ENCODE measurements around the gene SELENOW.
"Not testable (repeated sequence)": the region's sequence is repeated elsewhere in the genome, so short reads cannot be mapped to it uniquely, and the experiment has no call there.

Gene SELENOW

DNA sequence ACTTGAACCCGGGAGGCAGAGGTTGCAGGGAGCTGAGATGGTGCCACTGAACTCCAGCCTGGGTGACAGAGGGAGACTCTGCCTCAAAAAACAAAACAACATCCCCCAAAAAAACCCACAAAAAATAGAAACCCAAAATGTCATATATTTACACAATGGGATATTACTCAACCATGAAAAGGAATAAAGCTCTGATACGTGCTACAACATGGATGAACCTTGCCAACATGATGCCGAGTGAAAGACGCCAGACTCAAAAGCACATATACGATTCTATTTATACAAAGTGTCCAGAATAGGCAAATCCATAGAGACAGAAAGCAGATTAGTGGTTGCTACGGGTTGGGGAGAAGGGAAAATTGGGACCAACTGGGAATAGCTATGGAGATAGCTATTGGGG, 27.9 kb downstream of the SELENOW start:
- no peaks in the 10 kb centered on the region for H3K36me3 ChIP-seq (ENCODE audit: control insufficient read depth, insufficient read depth, low read length, severe bottlenecking)
- no peak overlapping the region for H3K9ac ChIP-seq (ENCODE audit: low read length)
- peaks cover 14% of the 10 kb centered on the region for H3K27me3 ChIP-seq (replicated peaks; ENCODE audit: control insufficient read depth, insufficient read depth, low read length)
- no peaks in the 10 kb centered on the region for H3K4me1 ChIP-seq (ENCODE audit: control insufficient read depth, insufficient read depth, low read length)
- no peak overlapping the region for H3K4me3 ChIP-seq (ENCODE audit: low read length)
- peaks cover 3% of the 10 kb centered on the region for H3K9me3 ChIP-seq (ENCODE audit: control insufficient read depth, low read length)
- DNase-seq (ENCODE audit: low read depth), result no peak

DNA sequence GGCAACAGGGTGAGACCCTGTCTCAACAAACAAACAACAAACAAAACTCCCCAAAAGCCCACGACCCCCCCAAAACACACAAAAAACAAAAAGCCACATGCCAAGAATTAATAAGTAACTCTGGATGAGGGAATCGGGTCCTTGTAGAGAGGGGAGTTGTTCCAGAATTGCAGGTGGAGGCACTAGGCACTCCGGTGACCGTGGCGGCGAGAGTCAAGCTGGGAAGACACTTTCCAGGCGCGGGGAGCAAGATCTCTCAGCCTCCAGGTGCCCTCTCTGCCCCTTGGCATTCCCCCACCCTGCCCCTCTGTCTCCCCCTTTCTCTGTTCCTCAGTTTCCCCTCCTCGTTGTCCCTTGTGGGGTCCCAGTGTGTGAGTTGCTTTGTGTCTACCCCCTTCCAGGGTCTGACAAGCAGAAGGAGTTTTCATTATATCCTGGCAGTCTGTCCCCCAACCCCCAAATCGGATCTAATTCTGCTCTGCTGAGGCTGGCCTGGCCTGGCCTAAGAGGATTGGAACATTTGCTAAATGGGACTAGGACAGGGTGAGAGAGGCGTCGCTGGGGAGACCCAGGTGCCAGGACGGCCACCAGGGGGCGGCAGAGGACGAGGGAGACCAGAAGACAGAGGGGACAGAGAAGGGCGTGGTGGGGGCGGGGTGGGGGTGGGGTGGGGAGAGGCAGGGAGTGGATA, 34.9 kb downstream of the SELENOW start:
- no peaks in the 10 kb centered on the region for H3K4me1 ChIP-seq (ENCODE audit: control insufficient read depth, insufficient read depth, low read length)
- H3K9ac ChIP-seq (ENCODE audit: low read length), result no peak overlapping the region
- peaks cover 15% of the 10 kb centered on the region for H3K27me3 ChIP-seq (replicated peaks; ENCODE audit: control insufficient read depth, insufficient read depth, low read length)
- no peaks in the 10 kb centered on the region for H3K9me3 ChIP-seq (ENCODE audit: control insufficient read depth, low read length)
- DNase-seq (ENCODE audit: low read depth), result peak; percentile 75
- H3K4me3 ChIP-seq (ENCODE audit: low read length), result no peak overlapping the region
- H3K36me3 ChIP-seq (ENCODE audit: control insufficient read depth, insufficient read depth, low read length, severe bottlenecking), result no peaks in the 10 kb centered on the region

DNA sequence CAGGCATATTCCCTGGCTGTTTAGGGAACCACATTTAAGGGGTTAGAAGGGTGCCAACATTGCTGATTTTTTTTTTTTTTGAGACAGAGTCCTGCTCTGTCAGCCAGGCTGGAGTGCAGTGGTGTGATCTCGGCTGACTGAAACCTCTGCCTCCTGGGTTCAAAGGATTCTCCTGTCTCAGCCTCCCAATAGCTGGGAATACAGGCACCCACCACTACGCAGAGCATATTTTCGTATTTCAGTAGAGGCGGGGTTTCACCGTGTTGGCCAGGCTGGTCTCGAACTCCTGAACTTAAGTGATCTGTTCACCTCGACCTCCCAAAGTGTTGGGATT, 35.5 kb downstream of the SELENOW start:
- no peaks in the 10 kb centered on the region for H3K36me3 ChIP-seq (ENCODE audit: control insufficient read depth, insufficient read depth, low read length, severe bottlenecking)

DNA sequence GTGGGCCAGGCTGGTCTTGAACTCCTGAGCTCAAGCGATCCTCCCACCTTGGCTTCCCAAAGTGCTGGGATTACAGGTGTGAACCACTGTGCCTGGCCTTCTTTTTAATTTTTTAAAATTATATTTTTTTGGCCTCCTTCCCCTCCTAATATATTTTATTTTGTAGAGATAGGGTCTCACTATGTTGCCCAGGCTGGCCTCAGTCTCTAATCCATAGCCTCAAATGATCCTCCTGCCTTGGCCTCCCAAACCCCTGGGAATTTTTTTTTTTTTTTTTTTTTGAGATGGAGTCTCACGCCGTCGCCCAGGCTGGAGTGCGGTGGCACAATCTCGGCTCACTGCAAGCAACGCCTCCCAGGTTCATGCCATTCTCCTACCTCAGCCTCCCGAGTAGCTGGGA, 37.8 kb downstream of the SELENOW start:
- not testable (repeated sequence) for H3K36me3 ChIP-seq (ENCODE audit: control insufficient read depth, insufficient read depth, low read length, severe bottlenecking)

More for the DNA sequence above, 35.5 kb downstream of the SELENOW start:
- H3K9ac ChIP-seq (ENCODE audit: low read length), result no peak overlapping the region
- no peak overlapping the region for H3K4me3 ChIP-seq (ENCODE audit: low read length)
- no peak for DNase-seq (ENCODE audit: low read depth)
- H3K4me1 ChIP-seq (ENCODE audit: control insufficient read depth, insufficient read depth, low read length), result no peaks in the 10 kb centered on the region
- H3K9me3 ChIP-seq (ENCODE audit: control insufficient read depth, low read length), result no peaks in the 10 kb centered on the region
- H3K27me3 ChIP-seq (replicated peaks; ENCODE audit: control insufficient read depth, insufficient read depth, low read length), result peaks cover 16% of the 10 kb centered on the region

DNA sequence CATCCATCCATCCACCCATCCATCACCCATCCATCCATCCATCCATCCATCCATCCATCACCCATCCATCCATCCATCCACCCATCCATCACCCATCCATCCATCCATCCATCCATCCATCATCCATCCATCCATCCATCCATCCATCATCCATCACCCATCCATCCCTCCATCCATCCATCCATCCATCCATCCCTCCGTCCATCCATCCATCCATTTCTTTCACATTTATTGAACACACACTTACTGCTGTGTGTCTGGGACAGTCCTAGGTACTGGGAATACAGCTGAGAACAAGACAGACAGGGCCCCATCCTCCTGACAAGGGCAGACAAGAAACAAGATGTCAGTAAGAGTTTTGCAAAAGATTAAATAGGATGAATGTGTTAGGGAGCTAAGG, 39.7 kb downstream of the SELENOW start:
- H3K9ac ChIP-seq (ENCODE audit: low read length); H3K4me3 ChIP-seq (ENCODE audit: low read length); DNase-seq (ENCODE audit: low read depth); H3K9me3 ChIP-seq (ENCODE audit: control insufficient read depth, low read length); H3K36me3 ChIP-seq (ENCODE audit: control insufficient read depth, insufficient read depth, low read length, severe bottlenecking); H3K4me1 ChIP-seq (ENCODE audit: control insufficient read depth, insufficient read depth, low read length): not testable (repeated sequence)
- peaks cover 45% of the 10 kb centered on the region for H3K27me3 ChIP-seq (replicated peaks; ENCODE audit: control insufficient read depth, insufficient read depth, low read length)

More for the DNA sequence above, 37.8 kb downstream of the SELENOW start:
- H3K27me3 ChIP-seq (replicated peaks; ENCODE audit: control insufficient read depth, insufficient read depth, low read length), result peaks cover 35% of the 10 kb centered on the region
- H3K9me3 ChIP-seq (ENCODE audit: control insufficient read depth, low read length); H3K4me1 ChIP-seq (ENCODE audit: control insufficient read depth, insufficient read depth, low read length); H3K4me3 ChIP-seq (ENCODE audit: low read length); H3K9ac ChIP-seq (ENCODE audit: low read length); DNase-seq (ENCODE audit: low read depth): not testable (repeated sequence)

DNA sequence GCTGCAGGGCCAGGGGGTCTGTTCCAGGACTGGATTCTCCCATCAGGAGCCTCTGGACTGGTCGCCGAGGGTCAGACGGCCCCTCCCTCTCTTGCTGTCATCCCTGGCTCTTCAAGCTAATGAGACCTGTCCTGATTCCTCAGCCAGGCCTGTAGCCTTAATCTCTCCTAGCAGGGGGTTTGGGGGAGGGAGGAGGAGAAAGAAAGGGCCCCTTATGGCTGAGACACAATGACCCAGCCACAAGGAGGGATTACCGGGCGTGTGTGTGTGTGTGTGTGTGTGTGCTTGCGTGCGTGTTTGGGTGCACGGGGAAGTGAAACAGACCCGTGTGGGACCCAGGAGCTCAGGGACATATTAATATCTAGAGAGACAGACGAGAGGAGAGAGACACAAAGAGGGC, 41.4 kb downstream of the SELENOW start:
- H3K4me3 ChIP-seq (ENCODE audit: low read length), result no peak overlapping the region
- no peak overlapping the region for H3K9ac ChIP-seq (ENCODE audit: low read length)
- peaks cover 42% of the 10 kb centered on the region for H3K27me3 ChIP-seq (replicated peaks; ENCODE audit: control insufficient read depth, insufficient read depth, low read length)
- no peaks in the 10 kb centered on the region for H3K4me1 ChIP-seq (ENCODE audit: control insufficient read depth, insufficient read depth, low read length)
- H3K9me3 ChIP-seq (ENCODE audit: control insufficient read depth, low read length), result no peaks in the 10 kb centered on the region
- H3K36me3 ChIP-seq (ENCODE audit: control insufficient read depth, insufficient read depth, low read length, severe bottlenecking), result no peaks in the 10 kb centered on the region
- no peak for DNase-seq (ENCODE audit: low read depth)

DNA sequence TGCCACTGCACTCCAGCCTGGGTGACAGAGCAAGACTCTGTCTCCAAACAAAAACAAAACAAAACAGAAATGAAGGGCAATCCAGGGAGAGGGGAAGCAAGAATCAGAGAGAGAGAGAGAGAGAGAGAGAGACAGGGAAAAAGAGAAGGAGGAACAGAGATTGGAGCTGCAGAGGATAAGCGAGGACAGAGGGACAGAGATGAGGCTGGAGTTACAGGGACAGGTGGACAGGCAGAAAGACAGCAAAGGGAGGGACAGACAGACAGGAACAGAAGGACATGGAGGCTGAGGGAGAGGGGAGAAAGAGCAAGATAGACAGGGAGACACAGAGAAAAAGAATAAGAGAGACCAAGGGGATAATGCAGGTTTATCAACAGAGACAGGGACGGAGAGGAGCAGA, 41.9 kb downstream of the SELENOW start:
- no peaks in the 10 kb centered on the region for H3K36me3 ChIP-seq (ENCODE audit: control insufficient read depth, insufficient read depth, low read length, severe bottlenecking)
- H3K4me3 ChIP-seq (ENCODE audit: low read length), result no peak overlapping the region
- DNase-seq (ENCODE audit: low read depth), result no peak
- H3K9ac ChIP-seq (ENCODE audit: low read length), result no peak overlapping the region
- H3K4me1 ChIP-seq (ENCODE audit: control insufficient read depth, insufficient read depth, low read length), result no peaks in the 10 kb centered on the region
- H3K9me3 ChIP-seq (ENCODE audit: control insufficient read depth, low read length), result no peaks in the 10 kb centered on the region
- peaks cover 42% of the 10 kb centered on the region for H3K27me3 ChIP-seq (replicated peaks; ENCODE audit: control insufficient read depth, insufficient read depth, low read length)

DNA sequence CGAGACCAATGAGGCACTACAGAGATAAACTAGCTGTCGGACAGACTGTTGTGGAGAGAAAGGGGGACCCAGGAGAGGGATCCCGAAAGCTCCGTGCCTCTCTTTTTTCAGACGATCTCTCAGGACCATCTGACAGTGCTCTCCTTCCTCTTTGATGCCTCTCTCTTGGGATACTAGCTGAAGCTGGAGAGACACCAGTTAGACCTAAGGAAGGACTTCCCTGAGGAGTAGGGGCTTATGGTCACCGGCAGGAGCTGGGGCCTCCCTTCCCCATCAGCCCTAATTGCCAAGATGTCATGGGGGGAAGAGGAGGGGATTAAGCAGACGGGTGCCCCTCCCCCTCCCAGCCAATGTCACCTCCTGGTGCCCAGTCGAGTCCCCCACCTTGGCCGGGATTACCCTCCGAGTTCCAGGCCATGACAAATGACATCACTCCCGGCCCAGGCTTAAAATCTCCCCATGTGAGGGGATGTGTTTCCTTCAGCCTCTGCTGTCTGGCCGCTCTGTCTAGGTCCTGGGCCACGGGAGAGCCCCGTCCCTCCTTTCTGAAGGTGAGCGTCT, 43.0 kb downstream of the SELENOW start, which contains the start of gene CRX:
Gene CRX, plus strand, starts transcription at position 478 of the 561 bp plus-strand sequence. CDS start 12,507 bp downstream, outside the sequence.
- H3K36me3 ChIP-seq (ENCODE audit: control insufficient read depth, insufficient read depth, low read length, severe bottlenecking), result no peaks in the 10 kb centered on the region
- peaks cover 1% of the 10 kb centered on the region for H3K9me3 ChIP-seq (ENCODE audit: control insufficient read depth, low read length)
- H3K4me1 ChIP-seq (ENCODE audit: control insufficient read depth, insufficient read depth, low read length), result no peaks in the 10 kb centered on the region
- no peak for DNase-seq (ENCODE audit: low read depth)
- H3K4me3 ChIP-seq (ENCODE audit: low read length), result no peak within 1 kb of the TSS
- peaks cover 42% of the 10 kb centered on the region for H3K27me3 ChIP-seq (replicated peaks; ENCODE audit: control insufficient read depth, insufficient read depth, low read length)
- H3K9ac ChIP-seq (ENCODE audit: low read length), result no peak within 1 kb of the TSS

DNA sequence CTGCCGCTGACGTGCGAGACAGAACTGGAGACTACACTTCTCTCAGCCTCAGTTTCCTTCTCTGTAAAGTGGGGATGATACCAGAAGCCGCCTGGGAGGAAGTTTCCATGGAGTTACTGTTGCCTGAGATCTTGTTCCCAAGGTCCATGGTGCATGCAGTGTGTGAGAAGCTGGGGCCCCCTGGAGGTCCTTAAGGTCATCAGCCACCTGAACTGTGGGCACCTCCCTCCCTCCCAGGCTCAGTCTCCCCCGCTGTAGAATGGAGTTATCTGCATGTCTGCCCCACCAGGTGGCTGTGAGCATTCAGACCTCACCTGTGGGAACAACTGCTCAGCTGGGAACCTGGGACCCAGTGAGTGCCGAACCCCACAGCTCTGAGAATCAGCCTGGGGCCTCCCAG, 45.9 kb downstream of the SELENOW start:
- no peak overlapping the region for H3K9ac ChIP-seq (ENCODE audit: low read length)
- DNase-seq (ENCODE audit: low read depth), result no peak
- H3K4me1 ChIP-seq (ENCODE audit: control insufficient read depth, insufficient read depth, low read length), result no peaks in the 10 kb centered on the region
- peaks cover 41% of the 10 kb centered on the region for H3K27me3 ChIP-seq (replicated peaks; ENCODE audit: control insufficient read depth, insufficient read depth, low read length)
- no peaks in the 10 kb centered on the region for H3K36me3 ChIP-seq (ENCODE audit: control insufficient read depth, insufficient read depth, low read length, severe bottlenecking)
- no peak overlapping the region for H3K4me3 ChIP-seq (ENCODE audit: low read length)
- H3K9me3 ChIP-seq (ENCODE audit: control insufficient read depth, low read length), result peaks cover 8% of the 10 kb centered on the region

DNA sequence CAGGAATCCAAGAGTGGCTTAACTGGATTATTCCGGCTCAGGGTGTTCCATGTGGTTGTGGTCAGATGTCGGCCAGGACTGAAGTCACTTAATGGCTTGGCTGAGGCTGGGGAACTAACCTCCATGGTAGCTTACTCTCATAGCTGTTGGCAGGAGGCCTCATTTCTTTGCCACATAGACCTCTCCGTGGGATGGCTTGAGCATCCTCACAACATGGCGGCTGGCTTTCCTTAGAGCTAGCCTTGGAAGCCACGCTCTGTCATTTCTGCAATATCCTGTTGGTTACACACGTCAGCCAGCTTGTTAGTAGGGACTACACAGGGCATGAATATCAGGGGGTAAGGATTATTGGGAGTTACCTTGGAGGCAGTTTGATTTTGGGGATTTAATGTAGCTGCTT, 48.3 kb downstream of the SELENOW start:
- peaks cover 19% of the 10 kb centered on the region for H3K27me3 ChIP-seq (replicated peaks; ENCODE audit: control insufficient read depth, insufficient read depth, low read length)
- H3K36me3 ChIP-seq (ENCODE audit: control insufficient read depth, insufficient read depth, low read length, severe bottlenecking), result no peaks in the 10 kb centered on the region
- H3K4me3 ChIP-seq (ENCODE audit: low read length), result no peak overlapping the region
- H3K9ac ChIP-seq (ENCODE audit: low read length), result no peak overlapping the region
- no peaks in the 10 kb centered on the region for H3K4me1 ChIP-seq (ENCODE audit: control insufficient read depth, insufficient read depth, low read length)
- peaks cover 8% of the 10 kb centered on the region for H3K9me3 ChIP-seq (ENCODE audit: control insufficient read depth, low read length)
- no peak for DNase-seq (ENCODE audit: low read depth)

DNA sequence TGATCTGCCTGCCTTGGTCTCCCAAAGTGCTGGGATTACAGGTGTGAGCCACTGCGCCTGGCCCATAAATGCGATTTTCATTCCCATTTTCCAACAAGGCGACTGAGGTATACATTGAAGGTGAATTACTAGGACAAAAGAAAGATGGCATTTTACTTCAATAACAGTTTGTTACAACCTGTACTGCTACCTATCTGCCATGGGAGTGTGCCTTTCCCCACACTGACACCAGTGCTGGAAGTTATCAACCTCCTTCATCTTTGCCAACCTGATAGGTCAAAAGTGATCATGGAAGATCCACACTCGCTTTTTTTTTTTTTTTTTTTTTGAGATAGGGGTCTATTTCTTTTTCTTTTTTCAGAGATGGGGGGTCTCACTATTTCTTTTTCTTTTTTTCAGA, 54.2 kb downstream of the SELENOW start:
- no peak overlapping the region for H3K9ac ChIP-seq (ENCODE audit: low read length)
- no peak for DNase-seq (ENCODE audit: low read depth)
- H3K27me3 ChIP-seq (replicated peaks; ENCODE audit: control insufficient read depth, insufficient read depth, low read length), result peaks cover 16% of the 10 kb centered on the region
- H3K4me3 ChIP-seq (ENCODE audit: low read length), result no peak overlapping the region
- H3K36me3 ChIP-seq (ENCODE audit: control insufficient read depth, insufficient read depth, low read length, severe bottlenecking), result no peaks in the 10 kb centered on the region
- H3K9me3 ChIP-seq (ENCODE audit: control insufficient read depth, low read length), result no peaks in the 10 kb centered on the region
- no peaks in the 10 kb centered on the region for H3K4me1 ChIP-seq (ENCODE audit: control insufficient read depth, insufficient read depth, low read length)
